PC-9 (cell line): ENCODE results near the gene GNL3.

Source experiments
- EZH2 ChIP-seq: fragments of 200-600 bp; sonication (generic); IDR thresholded peaks from 2 replicates; pipeline ENCODE4 v1.8.0; 2017; ENCODE audit warnings: antibody characterized with exemption, low read depth
- TF ChIP-seq, protein P1 (sequence below): fragments of 200-600 bp; sonication (generic); conservative IDR thresholded peaks from 2 replicates; pipeline ENCODE4 v1.6.1; 2017; ENCODE audit warnings: mixed run types, antibody characterized with exemption, mild to moderate bottlenecking, moderate library complexity

DNA sequence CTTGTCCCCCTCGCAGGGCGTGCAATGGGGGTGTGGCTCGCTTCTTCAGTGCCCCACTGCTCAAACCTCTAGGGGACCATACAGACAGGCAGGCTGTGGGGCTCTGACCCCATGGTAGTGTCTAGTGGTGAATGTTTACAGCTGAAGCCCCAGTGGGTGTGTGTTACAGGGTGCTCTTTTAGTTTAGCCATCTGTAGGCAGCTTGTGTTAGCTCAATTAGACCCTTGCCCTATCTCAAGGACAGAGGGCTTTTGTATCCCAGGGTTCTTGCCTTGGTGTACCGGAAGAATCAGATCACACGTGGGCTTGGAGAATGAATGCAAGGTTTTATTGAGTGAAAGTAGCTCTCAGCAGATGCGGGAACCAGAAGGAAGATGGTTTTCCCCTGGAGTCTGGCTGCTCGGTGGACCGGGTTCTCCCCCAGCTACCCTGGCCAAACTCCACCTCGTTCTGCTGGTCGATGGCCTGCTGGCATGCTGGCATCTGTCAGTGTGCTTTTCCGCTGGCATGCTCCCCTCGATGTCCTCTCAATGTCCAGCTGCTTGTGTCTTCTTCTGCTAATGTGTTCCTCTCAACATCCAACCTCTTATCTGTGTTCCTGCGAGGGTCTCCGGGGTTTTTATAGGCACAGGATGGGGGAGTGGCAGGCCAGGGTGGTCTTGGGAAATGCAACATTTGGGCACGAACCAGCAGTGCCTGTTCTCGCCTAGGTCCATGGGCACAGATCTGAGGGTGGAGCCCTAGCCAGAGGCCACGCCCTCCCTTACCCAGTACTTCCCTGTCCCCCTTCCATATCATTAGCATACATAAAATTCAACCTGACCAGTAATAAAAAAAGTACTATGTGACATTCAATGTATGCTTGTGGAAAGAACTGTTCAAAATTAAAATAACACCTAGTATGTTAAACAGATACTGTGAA lies 26.7 kb downstream of the GNL3 start:
- TF ChIP-seq EZH2 = no peak
- TF ChIP-seq, protein P1, sequence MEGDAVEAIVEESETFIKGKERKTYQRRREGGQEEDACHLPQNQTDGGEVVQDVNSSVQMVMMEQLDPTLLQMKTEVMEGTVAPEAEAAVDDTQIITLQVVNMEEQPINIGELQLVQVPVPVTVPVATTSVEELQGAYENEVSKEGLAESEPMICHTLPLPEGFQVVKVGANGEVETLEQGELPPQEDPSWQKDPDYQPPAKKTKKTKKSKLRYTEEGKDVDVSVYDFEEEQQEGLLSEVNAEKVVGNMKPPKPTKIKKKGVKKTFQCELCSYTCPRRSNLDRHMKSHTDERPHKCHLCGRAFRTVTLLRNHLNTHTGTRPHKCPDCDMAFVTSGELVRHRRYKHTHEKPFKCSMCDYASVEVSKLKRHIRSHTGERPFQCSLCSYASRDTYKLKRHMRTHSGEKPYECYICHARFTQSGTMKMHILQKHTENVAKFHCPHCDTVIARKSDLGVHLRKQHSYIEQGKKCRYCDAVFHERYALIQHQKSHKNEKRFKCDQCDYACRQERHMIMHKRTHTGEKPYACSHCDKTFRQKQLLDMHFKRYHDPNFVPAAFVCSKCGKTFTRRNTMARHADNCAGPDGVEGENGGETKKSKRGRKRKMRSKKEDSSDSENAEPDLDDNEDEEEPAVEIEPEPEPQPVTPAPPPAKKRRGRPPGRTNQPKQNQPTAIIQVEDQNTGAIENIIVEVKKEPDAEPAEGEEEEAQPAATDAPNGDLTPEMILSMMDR = no peak
